CD4-positive, alpha-beta T cell treated with Interleukin-15 for 1 hour (primary cell): Measurements from ENCODE around the gene MTREX.
A peak's percentile ranks its signal among the peaks of the same experiment; 100 is the strongest.

Experiments
- DNase-seq: peaks from one replicate; pipeline ENCODE4 v3.0.0-alpha.2; 2020

MTREX gene

DNA sequence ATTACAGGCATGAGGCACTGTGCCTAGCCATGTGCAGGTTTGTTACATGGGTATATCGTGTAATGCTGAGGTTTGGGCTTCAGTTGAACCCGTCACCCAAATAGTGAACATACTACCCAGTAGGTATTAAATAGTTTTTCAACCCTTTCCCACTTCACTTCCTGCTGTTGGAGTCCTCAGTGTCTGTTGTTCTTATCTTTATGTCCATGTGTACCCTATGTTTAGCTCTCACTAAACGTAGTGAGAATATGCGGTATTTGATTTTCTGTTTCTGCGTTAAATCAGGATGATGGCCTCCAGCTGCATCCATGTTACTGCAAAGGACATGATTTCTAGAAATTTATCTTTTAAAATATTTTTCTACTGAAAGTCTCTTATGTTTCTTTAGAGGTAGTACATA is 17.8 kb downstream of the MTREX start:
- no peak for DNase-seq

DNA sequence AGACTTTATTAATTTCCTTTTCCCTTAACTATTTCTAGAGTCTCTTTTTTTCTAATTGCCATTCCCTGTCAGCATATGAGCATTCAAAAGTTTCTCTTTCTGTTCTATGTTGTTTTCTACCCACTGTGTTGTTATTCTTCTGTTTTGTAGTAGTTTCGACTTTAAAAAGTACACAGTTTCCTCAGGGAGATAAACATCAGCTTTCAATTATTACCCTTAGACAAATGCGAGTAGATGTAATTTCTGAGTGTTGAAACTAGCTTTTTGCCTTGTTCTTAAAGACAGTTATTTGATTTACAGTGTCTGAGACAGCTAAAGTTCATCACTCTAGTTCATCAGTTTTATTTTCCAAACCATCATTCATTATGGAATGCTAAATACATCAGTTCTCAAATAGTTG is 19.5 kb downstream of the MTREX start:
- no peak for DNase-seq

DNA sequence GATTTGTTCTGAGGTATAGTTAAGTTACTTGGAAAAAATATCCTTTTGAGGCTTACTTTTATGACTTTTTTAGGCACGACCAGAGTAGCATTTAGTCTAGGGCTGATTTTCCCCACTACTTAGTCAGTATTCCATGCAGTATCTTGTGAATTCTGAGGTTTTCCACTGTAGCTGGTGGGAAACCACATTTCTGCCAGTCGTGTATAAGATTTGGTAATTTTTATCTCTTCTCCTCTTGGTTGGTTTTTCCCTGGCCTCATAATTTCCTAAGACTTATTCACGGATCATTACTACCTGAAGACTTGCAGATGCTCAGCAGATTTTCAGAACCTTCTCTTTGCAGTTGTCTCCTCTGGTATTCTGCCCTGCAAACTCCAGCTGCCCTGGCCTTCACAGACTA is 23.5 kb downstream of the MTREX start:
- DNase-seq = no peak

DNA sequence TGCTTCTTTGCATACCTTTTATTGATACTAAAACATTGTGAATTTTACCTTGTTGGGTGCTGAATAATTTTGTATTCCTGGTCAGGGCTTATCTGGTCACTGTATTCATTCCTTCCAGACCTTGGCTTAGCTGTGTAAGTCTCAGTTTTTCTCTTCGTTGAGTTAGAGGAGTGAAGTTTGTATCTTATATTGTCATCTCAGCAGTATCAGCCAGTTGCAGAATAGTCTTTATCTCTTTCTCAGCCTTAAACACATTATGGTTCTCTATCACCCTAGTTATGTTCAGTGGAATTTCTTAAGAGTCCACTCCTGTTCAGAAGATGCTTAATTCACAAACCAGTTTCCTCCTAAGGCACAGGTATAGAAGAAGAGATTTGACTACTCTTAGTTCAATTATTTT is 25.2 kb downstream of the MTREX start:
- no peak for DNase-seq

DNA sequence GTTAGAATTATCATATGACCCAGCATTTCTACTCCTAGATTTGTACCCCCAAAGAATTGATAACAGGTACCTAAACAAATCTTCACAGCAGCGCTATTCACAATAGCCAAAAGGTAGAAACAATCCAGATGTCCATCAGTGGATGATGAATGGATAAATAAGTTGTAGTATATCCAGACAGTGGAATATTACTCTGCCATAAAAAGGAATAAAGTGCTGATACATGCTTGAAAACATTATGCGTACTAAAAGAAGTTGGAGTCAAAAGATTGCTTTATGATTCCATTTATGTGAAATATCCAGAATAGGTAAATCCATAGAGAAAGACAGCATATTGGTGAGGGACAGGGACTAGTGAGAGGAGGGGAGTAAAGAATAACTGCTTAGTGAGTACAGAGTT is 26.0 kb downstream of the MTREX start:
- DNase-seq = no peak

DNA sequence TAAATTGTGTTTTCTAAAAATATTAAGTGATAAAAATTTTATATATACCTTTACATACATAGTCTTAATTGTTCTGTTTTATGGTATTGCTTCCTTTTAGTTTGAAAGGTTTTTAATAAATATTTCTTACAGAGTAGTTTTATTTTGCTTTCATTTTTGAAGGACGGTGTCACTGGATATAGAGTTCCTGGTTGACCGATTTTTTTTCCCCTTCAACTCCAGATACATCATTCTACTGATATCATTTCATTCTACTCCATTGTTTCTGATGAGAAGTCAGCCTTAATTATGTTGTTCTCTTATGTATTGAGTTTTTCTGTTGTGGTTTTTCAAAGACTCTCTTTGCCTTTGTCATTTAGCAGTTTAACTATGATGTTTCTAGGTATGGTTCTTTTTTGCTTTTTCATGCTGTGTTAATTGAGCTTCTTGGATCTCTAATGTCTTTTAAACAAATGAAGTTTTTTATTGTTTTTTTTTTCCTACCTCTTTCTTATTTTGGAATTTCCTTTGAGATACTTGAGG is 30.4 kb downstream of the MTREX start:
- no peak for DNase-seq

DNA sequence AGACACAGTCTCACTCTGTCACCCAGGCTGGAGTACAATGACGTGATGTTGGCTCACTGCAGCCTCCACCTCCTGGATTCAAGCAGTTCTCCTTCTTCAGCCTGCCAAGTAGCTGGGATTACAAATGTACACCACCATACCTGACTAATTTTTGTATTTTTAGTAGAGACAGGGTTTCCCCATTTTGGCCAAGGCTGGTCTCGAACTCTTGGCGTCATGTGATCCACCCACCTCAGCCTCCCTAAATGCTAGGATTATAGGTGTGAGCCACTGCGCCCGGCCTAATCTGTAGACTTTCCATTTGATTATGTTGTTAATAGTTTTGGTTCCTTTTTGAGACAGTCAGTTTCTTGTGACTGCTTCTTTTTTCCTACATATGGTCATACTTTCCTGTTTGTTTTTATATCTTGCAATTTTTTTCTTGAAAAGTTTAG is 31.0 kb downstream of the MTREX start:
- no peak for DNase-seq

DNA sequence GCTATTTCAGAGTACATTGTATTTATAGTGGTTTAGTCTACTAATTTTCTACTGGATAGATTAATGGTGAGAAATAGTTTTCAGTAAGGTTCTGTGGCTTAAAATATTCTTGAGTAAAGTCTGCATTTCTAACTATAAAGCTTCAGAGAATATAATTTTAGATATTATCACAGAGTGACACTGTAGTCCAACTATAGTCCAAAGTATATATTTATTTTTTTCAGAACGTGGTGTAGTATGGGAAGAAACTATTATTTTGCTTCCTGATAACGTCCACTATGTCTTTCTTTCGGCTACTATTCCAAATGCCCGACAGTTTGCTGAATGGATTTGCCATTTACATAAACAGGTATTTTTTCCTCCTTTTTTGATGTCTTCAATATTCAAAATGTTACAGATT is 35.3 kb downstream of the MTREX start:
- no peak for DNase-seq

DNA sequence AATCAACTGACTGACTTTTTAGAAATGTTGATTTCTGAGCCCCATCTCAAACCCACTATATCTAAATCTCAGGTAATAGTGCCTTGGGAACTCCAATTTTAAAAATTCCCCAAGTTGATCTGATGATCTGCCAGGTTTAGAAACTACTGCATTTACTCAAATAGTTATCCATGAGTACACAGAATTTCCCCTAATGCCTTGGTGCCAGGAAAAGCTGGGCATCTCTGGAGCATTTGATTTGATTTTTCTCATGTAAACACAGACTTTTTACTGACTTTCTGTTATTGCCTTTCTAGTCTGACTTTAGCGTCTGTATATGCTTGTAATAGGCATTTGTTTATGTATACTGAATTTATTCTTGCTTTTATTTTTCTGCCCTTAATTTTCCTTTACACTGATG is 35.8 kb downstream of the MTREX start:
- no peak for DNase-seq

DNA sequence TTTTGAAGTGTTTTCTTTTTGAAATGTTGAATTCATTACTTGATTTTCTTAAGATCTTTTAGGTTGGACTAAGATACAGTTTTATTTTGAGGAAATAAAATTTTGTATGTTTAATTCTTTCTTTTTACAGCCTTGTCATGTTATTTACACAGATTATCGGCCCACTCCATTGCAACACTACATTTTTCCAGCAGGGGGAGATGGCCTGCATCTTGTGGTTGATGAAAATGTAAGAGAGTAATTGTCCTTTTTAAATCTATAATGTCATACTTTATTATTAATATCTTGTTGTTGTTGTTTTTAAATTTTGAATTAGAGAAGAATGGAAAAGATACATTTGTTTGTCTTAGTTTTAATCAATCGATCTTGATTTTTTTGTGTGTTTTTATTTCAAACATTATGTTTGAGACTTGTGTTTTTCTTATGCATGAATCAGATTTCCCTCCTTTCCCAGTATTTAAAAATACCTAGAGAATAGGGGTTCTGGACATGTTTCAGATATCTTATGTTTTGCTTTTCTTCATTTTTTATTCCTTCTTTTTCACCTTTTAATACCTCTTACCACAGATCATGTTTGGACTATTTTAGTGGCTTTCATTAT is 36.7 kb downstream of the MTREX start:
- peak; percentile 36 for DNase-seq

DNA sequence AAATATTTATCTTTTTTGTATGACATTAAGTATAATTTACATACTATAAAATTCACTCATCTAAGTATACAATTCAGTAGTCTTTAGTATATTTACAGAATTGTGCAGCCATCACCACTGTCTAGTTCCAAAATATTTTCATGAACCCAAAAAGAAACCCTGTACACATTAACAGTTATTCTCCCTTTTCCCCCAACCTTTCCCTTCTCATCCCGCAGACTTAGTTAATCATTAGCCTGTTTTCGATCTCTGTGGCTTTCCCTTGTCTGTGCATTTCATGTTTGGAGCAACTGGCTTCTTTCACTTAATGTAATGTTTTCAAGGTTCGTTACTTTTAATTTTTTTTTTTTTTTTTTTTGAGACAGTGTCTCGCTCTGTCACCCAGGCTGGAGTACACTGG is 37.5 kb downstream of the MTREX start:
- DNase-seq = no peak

DNA sequence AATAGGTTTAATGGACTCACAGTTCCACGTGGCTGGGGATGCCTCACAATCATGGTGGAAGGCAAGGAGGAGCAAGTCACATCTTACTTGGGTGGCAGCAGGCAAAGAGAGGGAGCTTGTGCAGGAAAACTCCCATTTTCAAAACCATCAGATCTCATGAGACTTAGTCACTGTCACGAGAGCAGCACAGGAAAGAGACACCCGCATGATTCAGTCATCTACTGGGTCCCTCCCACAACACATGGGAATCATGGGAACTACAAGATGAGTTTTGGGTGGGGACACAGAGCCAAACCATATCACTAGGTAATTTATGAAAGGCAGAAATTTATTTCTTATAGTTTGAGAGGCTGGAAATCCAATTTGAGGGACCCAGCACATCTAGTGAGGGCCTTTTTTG is 40.0 kb downstream of the MTREX start:
- DNase-seq = no peak

DNA sequence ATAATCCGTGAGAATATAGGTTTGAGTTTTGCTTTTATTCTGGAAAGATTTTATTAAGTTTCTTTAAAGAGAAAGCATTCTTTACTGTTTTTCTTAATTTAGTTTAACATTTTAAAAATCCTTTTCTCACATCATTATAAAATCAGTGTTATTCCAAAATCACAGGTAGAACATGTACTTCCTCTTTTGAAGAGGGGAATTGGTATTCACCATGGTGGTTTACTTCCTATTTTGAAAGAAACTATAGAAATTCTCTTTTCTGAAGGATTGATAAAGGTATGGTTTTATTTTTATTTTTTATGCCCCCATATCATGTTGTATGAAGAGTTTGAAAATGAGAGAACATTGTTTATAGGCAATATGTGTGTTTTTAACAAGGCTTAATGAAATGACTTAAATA is 43.0 kb downstream of the MTREX start:
- DNase-seq = no peak

DNA sequence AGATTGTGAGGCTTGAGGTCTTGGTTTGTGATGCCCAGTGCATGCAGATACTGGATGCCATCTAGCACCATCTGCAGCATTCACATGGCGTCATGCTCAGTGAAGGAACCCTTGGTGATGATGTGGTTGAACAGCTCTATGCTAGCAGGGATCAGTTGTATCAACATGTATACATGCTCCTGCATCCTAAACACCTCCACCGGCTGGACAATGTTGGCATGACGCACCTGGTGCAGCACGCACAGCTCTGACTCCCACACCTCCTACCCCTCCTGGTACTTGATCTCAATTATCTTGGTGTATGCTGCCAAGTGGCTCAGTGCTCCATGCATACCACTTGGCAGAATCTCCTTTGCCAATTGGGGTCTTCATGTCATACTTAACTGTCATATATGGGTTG is 49.1 kb downstream of the MTREX start:
- DNase-seq = no peak

DNA sequence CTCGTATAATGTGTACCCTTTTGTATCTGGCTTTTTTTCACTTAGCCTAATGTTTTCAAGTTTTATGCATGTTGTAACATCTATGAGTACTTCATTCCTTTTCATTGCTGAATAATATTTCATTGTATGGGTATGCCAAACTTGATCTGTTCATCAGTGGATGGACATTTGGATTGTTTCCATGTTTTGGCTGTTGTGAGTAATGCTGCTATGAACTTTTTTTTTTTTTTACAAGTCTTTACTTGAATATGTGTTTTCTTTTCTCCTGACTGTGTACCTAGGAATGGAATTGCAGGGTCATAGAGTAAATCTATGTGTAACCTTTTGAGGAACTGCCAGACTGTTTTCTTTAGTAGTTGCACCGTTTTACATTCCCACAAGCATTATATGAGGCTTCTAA is 52.4 kb downstream of the MTREX start:
- DNase-seq = no peak

DNA sequence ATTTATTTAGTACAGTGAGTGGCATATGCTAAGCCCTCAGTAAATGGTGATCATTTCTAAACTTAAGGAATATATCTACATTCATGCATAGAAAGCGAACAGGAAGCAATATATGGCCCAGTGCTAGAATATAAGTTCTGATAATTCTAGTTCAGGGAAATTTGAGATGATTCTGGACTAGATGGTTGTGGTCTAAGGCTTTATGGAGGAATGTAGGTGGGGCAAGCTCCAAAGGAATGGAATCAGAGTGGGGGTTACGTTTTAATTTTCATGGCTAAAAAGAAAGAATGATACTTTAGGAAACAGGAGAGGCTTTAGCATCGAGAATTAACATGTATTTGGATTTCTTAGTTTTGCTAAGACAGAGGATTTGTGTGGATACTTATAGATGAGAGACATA is 56.1 kb downstream of the MTREX start:
- DNase-seq = no peak

DNA sequence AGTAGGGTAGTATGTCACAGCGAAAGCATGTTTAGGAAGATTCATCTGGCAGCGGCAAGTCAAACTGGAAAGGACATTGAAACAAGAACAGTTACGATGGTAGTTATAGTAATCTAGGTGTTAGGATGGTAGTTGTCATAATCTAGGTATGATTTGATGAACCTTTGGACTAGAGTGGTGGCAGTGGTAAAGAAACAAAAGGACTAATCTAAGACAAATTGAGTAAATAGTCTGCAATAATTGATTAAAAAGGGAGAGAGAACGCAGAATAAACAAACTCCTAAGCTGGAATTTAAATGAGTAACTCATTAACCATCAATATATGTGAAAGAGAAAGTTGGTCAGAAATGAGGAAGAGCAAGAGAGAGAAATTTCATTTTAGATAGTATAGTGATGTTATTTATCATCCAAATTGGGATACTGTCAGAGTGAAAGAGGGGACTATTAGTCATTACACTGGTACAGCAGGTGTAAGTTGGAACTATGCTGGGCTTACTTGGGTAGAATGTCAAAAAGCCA is 56.8 kb downstream of the MTREX start:
- no peak for DNase-seq

DNA sequence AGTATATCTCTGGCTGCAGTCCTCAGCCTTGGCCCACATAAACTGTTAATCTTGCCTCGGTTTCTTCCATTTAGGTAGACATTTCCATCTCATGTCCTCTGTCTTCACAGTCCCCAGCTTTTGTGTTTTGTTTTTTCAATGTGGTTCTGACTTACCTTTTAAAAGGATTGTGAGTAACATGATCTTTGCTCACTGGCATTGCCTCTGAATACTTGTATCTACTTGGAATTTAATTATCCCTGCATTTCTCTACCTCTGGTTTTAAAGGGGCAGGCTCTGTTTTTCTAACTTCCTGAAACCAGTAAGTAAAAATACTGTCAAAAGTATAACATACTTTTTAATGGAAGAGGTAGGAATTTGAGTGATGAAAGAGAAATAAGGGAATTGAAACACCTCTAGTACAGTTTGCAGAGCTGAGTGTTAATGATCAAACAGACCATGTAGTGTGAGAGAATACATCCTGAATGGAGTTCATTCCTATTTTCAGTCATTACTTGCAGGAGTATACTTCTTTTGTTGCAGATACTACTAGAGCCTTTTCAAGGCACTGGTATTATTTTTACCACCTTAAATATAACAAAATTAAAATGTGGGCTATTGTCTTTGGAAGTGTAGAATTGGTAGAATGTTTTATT is 62.6 kb downstream of the MTREX start:
- DNase-seq = no peak

DNA sequence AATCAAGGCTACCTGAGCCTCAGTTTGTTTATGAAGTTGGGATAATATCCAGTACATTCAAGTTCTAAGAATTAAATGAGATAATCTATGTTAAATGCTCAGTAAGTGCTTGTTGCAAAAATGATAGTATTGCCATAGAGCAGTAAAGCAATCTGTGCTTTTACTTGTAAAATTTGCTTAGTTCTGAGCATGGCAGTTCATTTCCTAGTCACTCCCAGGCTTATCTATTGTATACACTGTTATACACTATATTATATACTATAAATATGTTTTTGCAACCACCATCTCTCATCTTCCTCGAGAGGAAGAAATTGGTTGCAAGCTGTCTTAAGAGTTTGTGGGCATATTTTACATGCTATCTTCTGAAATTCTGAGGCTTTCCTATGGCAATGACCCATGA is 63.4 kb downstream of the MTREX start:
- DNase-seq = no peak

DNA sequence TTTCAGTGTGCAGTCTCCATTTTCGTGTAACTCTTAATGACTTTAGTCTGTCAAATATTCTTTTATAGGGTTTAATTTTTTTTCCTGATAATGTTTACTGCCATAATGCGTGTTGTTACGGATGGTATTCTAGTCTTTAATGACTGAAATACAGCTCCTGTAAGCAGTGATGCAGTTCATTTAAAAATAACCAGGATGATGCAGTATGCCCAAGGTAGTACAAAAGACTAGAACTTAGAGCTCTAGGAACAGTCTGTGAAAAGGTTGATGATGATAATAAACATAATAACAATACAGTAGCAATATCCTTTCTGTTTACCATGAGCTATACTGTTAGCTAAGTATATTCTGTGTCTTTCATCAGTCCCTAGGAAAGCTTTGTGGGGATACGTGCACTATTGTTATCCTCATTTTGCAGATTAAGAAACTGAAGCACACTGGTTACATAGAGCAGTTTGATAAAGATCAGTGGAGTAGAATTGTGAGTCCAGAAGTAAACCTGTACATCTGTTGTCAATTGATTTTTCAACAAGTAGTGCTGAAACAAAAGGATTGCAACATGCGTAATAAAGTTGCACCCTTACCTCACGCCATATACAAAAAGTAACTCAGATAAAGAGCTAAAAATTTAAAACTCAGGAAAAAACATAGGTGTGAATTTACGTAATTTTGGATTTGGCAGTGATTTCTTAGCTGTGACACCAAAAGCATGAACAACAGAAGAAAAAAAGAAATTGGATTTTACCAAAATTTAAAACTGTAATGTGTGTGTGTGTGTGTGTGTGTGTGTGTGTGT is 64.5 kb downstream of the MTREX start:
- no peak for DNase-seq

DNA sequence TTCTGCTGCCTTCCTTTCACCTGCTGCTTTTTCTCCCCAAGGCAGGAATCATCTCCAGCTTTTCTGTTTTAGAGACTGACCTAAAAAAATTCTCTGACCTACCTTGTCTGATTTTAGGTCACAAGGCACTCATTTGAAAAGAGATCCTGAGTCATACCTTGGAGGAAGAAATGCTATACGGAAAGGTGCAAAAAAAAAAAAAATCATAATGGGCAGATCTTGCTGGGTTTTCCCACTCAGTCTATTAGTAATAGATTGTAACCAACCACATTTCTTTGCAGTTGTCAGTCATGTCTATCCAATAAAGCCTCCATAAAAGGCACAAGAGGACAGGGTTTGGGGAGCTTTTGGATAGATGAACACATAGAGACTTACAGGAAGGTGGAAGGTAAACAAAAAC is 70.0 kb downstream of the MTREX start:
- DNase-seq = no peak

DNA sequence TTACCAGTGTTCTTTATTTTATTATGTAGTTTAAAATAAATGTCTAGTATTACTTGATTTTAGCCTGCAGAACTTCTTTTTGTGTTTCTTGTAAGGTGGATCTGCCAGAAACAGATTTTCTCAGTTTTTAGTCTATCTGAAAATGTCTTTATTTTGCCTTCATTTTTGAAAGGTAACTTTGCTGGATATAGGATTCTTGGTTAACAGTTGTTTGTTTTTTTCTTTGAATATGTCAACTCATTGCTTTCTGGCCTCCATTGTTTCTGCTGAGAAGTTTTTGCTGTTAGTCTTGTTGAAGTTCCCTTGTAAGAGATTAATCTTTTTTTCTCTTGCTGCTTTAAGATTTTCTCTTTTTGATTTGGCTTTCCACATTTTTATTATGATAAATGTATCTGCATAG is 75.5 kb downstream of the MTREX start:
- DNase-seq = no peak

DNA sequence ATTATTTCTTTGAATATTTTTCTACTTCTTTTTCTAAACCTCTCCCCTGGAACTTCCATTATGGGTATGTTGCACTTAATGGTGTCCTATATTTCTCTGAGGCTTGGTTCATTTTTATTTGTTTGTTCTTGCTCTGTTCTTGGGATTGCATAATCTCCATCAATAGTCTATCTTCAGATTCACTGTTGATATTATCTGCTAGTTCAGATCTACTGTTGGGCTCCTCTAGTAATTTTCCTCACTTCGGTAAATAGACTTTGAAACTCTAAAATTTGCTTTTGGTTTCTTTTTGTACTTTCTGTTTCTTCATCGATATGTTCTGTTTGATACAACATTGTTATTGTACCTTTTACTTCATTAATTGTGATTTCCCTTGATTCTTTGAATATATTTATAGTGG is 76.3 kb downstream of the MTREX start:
- no peak for DNase-seq

DNA sequence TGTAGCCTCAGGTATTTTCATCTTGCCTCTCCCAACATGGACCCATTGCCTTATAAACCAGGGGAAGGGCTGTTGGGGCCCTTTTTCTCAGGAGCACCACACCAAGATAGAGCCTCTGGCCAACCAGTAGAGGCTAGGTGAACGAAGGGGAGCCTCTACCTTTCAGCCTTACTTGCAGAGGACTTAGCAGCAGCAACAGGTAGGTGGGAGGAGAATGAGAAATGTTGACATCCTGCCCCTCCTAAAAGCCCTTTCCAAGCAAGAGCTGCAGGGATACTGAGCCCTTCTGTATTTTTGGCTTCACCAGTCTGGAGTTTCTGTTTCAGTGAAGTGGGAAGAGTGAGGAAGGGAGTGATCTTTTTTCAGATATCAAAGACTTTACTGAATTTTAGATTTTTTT is 77.4 kb downstream of the MTREX start:
- DNase-seq = no peak
